H1 (cell line): ENCODE results near the gene OMP. TPM values are rescaled to one million over a fixed set of nuclear protein-coding genes. Genes with fewer than 3 reads are reported as not detected.

Experiments
- BACH1 ChIP-seq: IDR thresholded peaks from 2 replicates; pipeline ENCODE4 v1.6.1; 2012; ENCODE audit warnings: low read length, improper control_type of control experiment
- BCL11A ChIP-seq, 2 experiments: IDR thresholded peaks; one replicate each; pipeline ENCODE4 v1.6.1; 2011; ENCODE audit warnings: low read depth in 2 of 2, low read length in 2 of 2, mild to moderate bottlenecking in 2 of 2
- NANOG ChIP-seq: IDR thresholded peaks from 2 replicates; pipeline ENCODE4 v1.6.1; 2011; ENCODE audit warnings: low read length, low read depth, mild to moderate bottlenecking, inconsistent platforms; ENCODE audit not compliant: insufficient read depth, poor library complexity, severe bottlenecking
- NRF1 ChIP-seq: IDR thresholded peaks from 2 replicates; pipeline ENCODE4 v1.6.1; 2011; ENCODE audit warnings: mild to moderate bottlenecking, low read depth, low read length, improper control_type of control experiment
- RAD21 ChIP-seq, 2 experiments: IDR thresholded peaks in 1 of 2; conservative IDR thresholded peaks in 1 of 2; 2 replicates each; pipeline ENCODE4 v1.6.1; 2011; ENCODE audit warnings: low read depth in 2 of 2, low read length in 2 of 2, improper control_type of control experiment in 1 of 2, inconsistent platforms in 1 of 2, mild to moderate bottlenecking in 1 of 2, moderate library complexity in 1 of 2
- RBBP5 ChIP-seq: IDR thresholded peaks from 2 replicates; pipeline ENCODE4 v1.7.1; 2012; ENCODE audit warnings: low read depth, mild to moderate bottlenecking, inconsistent platforms, low read length, moderate library complexity, borderline replicate concordance
- RNF2 ChIP-seq: fragments of 200-900, 300-1000 bp; sonication (generic); IDR thresholded peaks from 2 replicates; pipeline ENCODE4 v1.7.1; 2016; ENCODE audit warnings: borderline replicate concordance, low read depth, mild to moderate bottlenecking, antibody characterized with exemption, low read length; ENCODE audit not compliant: poor library complexity, severe bottlenecking; ENCODE audit errors: missing control alignments
- TAF7 ChIP-seq: optimal IDR thresholded peaks from 2 replicates; pipeline ENCODE3; 2011; ENCODE audit warnings: low read depth, mild to moderate bottlenecking, inconsistent platforms, low read length, moderate library complexity, borderline replicate concordance
- TBP ChIP-seq: IDR thresholded peaks from 2 replicates; pipeline ENCODE4 v1.6.1; 2011; ENCODE audit warnings: low read depth, low read length, improper control_type of control experiment
- polyA plus RNA-seq, 7 experiments: library from polyadenylated mRNA; depleted of rRNA in 3 of 7; stranded (reverse) in 5 of 7; unstranded in 2 of 7; fragments of >200 nt in 5 of 7; fragments of 200-250 nt in 2 of 7; gene quantifications; 1 replicate in 5 of 7; 2 replicates in 1 of 7; 4 replicates in 1 of 7; pipeline versions ENCODE4 v1.2.1 to v1.2.3, GENCODE V29; 2011 to 2013; ENCODE audit warnings: missing spikeins in 2 of 7, mixed read lengths in 2 of 7
- total RNA-seq: library from RNA; stranded (reverse); fragmentation: NEBNext Ultra II Directional; extraction: Animal tissue kit (Norgen Biotek cat#: 25700); gene quantifications from 2 replicates; pipeline ENCODE4 v1.2.1, GENCODE V29; 2021
- TF ChIP-seq, protein P1 (sequence below): fragments of 300-600 bp; sonication (generic); IDR thresholded peaks from 2 replicates; pipeline ENCODE4 v1.7.1; 2012; ENCODE audit warnings: low read length, moderate library complexity, mild to moderate bottlenecking, inconsistent platforms; ENCODE audit not compliant: insufficient replicate concordance

OMP gene
- total and polyA plus RNA-seq, 2 of the 8 experiments (the other 6 are each of a cell fraction or from before 2014, with no cell fraction given): not detected

DNA sequence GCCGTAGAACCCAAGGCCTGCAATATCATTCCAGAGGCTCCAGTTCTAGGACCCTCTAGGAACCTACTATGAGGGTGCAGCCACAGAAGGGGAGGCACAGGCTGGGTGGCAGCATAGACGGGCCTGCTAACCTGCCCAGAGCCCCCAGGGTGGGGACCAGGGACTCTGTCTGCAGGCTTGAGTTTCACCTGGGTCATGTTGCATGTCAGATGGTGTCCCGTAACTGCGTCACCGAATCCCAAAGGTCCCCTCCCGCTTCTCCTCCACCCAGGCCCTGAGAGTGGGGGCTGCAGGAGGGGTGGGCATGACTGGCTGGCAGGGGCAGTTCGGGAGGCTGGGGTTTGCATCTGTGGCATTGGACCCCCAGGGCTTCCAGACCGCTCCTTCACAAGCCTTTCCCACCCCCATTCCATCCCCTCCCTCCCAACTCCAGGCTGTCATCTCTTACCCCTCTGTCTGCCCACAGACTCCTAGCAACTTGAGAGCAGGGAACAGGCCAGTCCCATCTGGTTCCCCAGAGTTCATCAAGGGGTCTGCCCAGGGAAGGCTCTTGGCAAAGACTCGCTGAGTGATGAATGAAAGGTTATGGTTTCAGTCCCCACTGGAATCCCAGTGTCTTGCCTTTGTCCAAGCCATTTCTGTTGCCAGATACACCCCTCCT lies 41.7 kb downstream of the OMP start (continued):
- TF ChIP-seq, protein P1, sequence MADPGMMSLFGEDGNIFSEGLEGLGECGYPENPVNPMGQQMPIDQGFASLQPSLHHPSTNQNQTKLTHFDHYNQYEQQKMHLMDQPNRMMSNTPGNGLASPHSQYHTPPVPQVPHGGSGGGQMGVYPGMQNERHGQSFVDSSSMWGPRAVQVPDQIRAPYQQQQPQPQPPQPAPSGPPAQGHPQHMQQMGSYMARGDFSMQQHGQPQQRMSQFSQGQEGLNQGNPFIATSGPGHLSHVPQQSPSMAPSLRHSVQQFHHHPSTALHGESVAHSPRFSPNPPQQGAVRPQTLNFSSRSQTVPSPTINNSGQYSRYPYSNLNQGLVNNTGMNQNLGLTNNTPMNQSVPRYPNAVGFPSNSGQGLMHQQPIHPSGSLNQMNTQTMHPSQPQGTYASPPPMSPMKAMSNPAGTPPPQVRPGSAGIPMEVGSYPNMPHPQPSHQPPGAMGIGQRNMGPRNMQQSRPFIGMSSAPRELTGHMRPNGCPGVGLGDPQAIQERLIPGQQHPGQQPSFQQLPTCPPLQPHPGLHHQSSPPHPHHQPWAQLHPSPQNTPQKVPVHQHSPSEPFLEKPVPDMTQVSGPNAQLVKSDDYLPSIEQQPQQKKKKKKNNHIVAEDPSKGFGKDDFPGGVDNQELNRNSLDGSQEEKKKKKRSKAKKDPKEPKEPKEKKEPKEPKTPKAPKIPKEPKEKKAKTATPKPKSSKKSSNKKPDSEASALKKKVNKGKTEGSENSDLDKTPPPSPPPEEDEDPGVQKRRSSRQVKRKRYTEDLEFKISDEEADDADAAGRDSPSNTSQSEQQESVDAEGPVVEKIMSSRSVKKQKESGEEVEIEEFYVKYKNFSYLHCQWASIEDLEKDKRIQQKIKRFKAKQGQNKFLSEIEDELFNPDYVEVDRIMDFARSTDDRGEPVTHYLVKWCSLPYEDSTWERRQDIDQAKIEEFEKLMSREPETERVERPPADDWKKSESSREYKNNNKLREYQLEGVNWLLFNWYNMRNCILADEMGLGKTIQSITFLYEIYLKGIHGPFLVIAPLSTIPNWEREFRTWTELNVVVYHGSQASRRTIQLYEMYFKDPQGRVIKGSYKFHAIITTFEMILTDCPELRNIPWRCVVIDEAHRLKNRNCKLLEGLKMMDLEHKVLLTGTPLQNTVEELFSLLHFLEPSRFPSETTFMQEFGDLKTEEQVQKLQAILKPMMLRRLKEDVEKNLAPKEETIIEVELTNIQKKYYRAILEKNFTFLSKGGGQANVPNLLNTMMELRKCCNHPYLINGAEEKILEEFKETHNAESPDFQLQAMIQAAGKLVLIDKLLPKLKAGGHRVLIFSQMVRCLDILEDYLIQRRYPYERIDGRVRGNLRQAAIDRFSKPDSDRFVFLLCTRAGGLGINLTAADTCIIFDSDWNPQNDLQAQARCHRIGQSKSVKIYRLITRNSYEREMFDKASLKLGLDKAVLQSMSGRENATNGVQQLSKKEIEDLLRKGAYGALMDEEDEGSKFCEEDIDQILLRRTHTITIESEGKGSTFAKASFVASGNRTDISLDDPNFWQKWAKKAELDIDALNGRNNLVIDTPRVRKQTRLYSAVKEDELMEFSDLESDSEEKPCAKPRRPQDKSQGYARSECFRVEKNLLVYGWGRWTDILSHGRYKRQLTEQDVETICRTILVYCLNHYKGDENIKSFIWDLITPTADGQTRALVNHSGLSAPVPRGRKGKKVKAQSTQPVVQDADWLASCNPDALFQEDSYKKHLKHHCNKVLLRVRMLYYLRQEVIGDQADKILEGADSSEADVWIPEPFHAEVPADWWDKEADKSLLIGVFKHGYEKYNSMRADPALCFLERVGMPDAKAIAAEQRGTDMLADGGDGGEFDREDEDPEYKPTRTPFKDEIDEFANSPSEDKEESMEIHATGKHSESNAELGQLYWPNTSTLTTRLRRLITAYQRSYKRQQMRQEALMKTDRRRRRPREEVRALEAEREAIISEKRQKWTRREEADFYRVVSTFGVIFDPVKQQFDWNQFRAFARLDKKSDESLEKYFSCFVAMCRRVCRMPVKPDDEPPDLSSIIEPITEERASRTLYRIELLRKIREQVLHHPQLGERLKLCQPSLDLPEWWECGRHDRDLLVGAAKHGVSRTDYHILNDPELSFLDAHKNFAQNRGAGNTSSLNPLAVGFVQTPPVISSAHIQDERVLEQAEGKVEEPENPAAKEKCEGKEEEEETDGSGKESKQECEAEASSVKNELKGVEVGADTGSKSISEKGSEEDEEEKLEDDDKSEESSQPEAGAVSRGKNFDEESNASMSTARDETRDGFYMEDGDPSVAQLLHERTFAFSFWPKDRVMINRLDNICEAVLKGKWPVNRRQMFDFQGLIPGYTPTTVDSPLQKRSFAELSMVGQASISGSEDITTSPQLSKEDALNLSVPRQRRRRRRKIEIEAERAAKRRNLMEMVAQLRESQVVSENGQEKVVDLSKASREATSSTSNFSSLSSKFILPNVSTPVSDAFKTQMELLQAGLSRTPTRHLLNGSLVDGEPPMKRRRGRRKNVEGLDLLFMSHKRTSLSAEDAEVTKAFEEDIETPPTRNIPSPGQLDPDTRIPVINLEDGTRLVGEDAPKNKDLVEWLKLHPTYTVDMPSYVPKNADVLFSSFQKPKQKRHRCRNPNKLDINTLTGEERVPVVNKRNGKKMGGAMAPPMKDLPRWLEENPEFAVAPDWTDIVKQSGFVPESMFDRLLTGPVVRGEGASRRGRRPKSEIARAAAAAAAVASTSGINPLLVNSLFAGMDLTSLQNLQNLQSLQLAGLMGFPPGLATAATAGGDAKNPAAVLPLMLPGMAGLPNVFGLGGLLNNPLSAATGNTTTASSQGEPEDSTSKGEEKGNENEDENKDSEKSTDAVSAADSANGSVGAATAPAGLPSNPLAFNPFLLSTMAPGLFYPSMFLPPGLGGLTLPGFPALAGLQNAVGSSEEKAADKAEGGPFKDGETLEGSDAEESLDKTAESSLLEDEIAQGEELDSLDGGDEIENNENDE: no peak
- TF ChIP-seq RAD21 (IDR thresholded peaks at IDR 0.05 in 1 of 2, conservative IDR thresholded peaks at IDR 0.05 in 1 of 2; ENCODE audit: low read depth in 2 of 2, low read length in 2 of 2): no peak
- TF ChIP-seq NRF1: no peak
- no peak for TF ChIP-seq TBP
- no peak for TF ChIP-seq RNF2
- no peak for TF ChIP-seq BCL11A (IDR thresholded peaks at IDR 0.05; ENCODE audit: low read depth in 2 of 2, low read length in 2 of 2)
- no peak for TF ChIP-seq RBBP5
- TF ChIP-seq TAF7: no peak
- no peak for TF ChIP-seq BACH1
- no peak for TF ChIP-seq NANOG
